ENCODE measurements around the gene PNPLA7.
"Not testable (repeated sequence)": the region's sequence is repeated elsewhere in the genome, so short reads cannot be mapped to it uniquely, and the experiment has no call there.

The PNPLA7 gene

DNA sequence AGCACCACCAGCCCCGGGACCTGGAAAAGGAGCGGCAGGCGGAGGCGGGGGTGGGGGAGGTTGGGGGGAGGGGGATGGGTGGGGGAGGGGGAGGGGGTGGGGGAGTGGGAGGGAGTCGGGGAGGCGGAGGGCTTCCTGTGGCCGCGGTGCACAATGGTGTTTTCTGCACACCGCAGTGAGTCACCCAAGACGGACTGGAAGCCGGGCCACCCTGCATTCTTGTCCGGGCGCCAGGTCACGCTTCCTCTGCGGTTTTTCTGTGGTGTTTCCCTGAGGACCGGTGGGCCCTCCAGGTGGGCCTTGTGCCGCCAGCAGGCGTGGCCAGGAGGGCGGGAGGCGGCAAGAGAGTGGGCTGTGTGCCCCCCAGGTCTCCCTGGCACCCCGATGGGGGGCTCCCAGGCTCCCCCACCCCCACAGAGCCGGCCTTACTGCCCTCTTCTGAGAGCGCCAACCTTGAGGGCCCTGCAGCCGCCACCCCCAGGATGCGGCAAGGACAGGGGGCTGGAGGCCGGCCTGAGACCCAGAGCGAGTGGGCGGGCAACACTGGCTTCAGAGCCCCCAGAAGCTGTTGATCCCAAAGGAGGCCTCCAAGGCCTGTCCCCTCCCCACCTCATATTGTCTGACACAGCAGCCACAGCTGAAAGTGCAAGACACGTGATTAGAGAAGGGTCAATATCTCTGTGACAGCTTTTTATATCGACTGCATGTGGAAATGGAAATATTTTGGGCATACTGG is 138.4 kb downstream of the PNPLA7 start:
- no CpG with 5 or more reads among the region's 30 CpGs for WGBS (ENCODE audit: extremely low coverage, insufficient coverage, low lambda C conversion rate)
- no peak overlapping the region for H3K27ac ChIP-seq (ENCODE audit: low read depth, low read length)

DNA sequence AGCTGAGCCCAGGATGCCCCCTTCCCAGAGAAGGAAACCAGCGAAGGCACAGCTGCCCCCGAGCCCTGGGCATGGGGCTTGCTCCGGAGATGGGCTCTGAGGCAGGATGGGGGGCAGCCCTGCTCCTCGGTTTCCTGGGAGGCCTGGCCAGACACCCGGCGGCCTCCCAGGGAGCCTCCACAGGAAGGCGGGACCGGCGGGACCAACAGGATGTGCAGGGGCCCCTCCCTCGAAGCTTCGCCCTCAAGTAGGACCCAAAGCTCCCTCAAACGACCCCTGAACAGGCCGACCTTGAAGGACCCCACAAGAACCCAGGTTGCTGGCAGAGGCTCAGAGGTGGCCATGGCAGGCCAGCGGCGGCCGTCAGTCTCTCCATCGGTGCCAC is 138.9 kb downstream of the PNPLA7 start:
- H4K8ac ChIP-seq (ENCODE audit: low read depth, low read length): no peak overlapping the region
- H3K36me3 ChIP-seq (ENCODE audit: control insufficient read depth, insufficient read depth, low read length): no peaks in the 10 kb centered on the region
- H2BK120ac ChIP-seq (ENCODE audit: low read depth, low read length): no peak overlapping the region
- no peak overlapping the region for H4K5ac ChIP-seq (ENCODE audit: low read length)
- no peaks in the 10 kb centered on the region for H3K79me1 ChIP-seq (ENCODE audit: low read length)
- no peak overlapping the region for H3K4me3 ChIP-seq (ENCODE audit: low read length)
- H3K23ac ChIP-seq (ENCODE audit: low read length): no peak overlapping the region
- no peak overlapping the region for H3K56ac ChIP-seq (ENCODE audit: low read length)
- H2BK15ac ChIP-seq (replicated peaks; ENCODE audit: low read depth): no peak overlapping the region
- no peak for DNase-seq
- no peak overlapping the region for H3K18ac ChIP-seq (ENCODE audit: low read length)
- H2AK5ac ChIP-seq (ENCODE audit: low read length): no peak overlapping the region
- WGBS (ENCODE audit: extremely low coverage, insufficient coverage, low lambda C conversion rate): no CpG with 5 or more reads among the region's 17 CpGs
- H3K4ac ChIP-seq (ENCODE audit: low read depth, low read length): no peak overlapping the region
- H3K4me2 ChIP-seq (ENCODE audit: low read length): no peak overlapping the region
- H3K27me3 ChIP-seq (ENCODE audit: insufficient read depth, low read length, poor library complexity): no peaks in the 10 kb centered on the region
- H2BK5ac ChIP-seq (ENCODE audit: low read length): no peak overlapping the region
- no peaks in the 10 kb centered on the region for H3K4me1 ChIP-seq (ENCODE audit: control insufficient read depth, low read depth, low read length)
- H3K27ac ChIP-seq (ENCODE audit: low read depth, low read length): no peak overlapping the region
- no peaks in the 10 kb centered on the region for H3K79me2 ChIP-seq (ENCODE audit: control insufficient read depth, insufficient read depth, low read length)
- H3K9ac ChIP-seq (ENCODE audit: low read length): no peak overlapping the region

More for the DNA sequence above, 138.4 kb downstream of the PNPLA7 start:
- no peak overlapping the region for H3K56ac ChIP-seq (ENCODE audit: low read length)
- H3K4me2 ChIP-seq (ENCODE audit: low read length): no peak overlapping the region
- H2BK15ac ChIP-seq (replicated peaks; ENCODE audit: low read depth): no peak overlapping the region
- no peak overlapping the region for H3K9ac ChIP-seq (ENCODE audit: low read length)
- H3K79me1 ChIP-seq (ENCODE audit: low read length): no peaks in the 10 kb centered on the region
- no peak overlapping the region for H2BK120ac ChIP-seq (ENCODE audit: low read depth, low read length)
- no peak overlapping the region for H3K18ac ChIP-seq (ENCODE audit: low read length)
- H2AK5ac ChIP-seq (ENCODE audit: low read length): no peak overlapping the region
- no peak overlapping the region for H4K5ac ChIP-seq (ENCODE audit: low read length)
- no peak overlapping the region for H3K4me3 ChIP-seq (ENCODE audit: low read length)
- H3K79me2 ChIP-seq (ENCODE audit: control insufficient read depth, insufficient read depth, low read length): no peaks in the 10 kb centered on the region
- no peaks in the 10 kb centered on the region for H3K4me1 ChIP-seq (ENCODE audit: control insufficient read depth, low read depth, low read length)
- no peak for DNase-seq
- no peaks in the 10 kb centered on the region for H3K27me3 ChIP-seq (ENCODE audit: insufficient read depth, low read length, poor library complexity)
- H3K4ac ChIP-seq (ENCODE audit: low read depth, low read length): no peak overlapping the region
- H3K23ac ChIP-seq (ENCODE audit: low read length): no peak overlapping the region
- H3K36me3 ChIP-seq (ENCODE audit: control insufficient read depth, insufficient read depth, low read length): no peaks in the 10 kb centered on the region
- H4K8ac ChIP-seq (ENCODE audit: low read depth, low read length): no peak overlapping the region
- no peak overlapping the region for H2BK5ac ChIP-seq (ENCODE audit: low read length)

DNA sequence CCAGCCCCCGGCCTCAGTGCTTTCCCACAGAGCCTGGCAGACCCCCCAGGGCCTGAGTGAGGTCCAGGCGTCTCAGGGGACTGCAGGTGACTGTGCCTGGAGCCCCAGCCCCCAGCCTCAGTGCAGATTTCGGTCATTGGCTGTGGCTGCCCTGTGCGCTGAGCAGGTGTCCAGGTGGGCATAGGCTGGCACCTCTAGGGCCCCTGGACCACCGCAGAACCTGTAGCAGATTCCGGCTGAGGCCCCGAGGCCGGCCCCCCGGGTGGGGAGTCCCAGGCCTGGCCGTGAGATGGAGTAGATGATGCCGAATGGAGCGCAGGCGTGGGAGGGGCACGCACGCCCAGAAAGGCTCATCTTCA is 139.3 kb downstream of the PNPLA7 start:
- no peak overlapping the region for H3K4ac ChIP-seq (ENCODE audit: low read depth, low read length)
- H3K23ac ChIP-seq (ENCODE audit: low read length): no peak overlapping the region
- H3K56ac ChIP-seq (ENCODE audit: low read length): no peak overlapping the region
- no CpG with 5 or more reads among the region's 15 CpGs for WGBS (ENCODE audit: extremely low coverage, insufficient coverage, low lambda C conversion rate)
- H2BK120ac ChIP-seq (ENCODE audit: low read depth, low read length): no peak overlapping the region
- no peaks in the 10 kb centered on the region for H3K79me2 ChIP-seq (ENCODE audit: control insufficient read depth, insufficient read depth, low read length)
- no peak overlapping the region for H2BK15ac ChIP-seq (replicated peaks; ENCODE audit: low read depth)
- no peak overlapping the region for H3K18ac ChIP-seq (ENCODE audit: low read length)
- no peak overlapping the region for H2BK5ac ChIP-seq (ENCODE audit: low read length)
- H3K36me3 ChIP-seq (ENCODE audit: control insufficient read depth, insufficient read depth, low read length): no peaks in the 10 kb centered on the region
- no peak overlapping the region for H3K27ac ChIP-seq (ENCODE audit: low read depth, low read length)
- H3K9ac ChIP-seq (ENCODE audit: low read length): no peak overlapping the region
- H3K4me1 ChIP-seq (ENCODE audit: control insufficient read depth, low read depth, low read length): no peaks in the 10 kb centered on the region
- H2AK5ac ChIP-seq (ENCODE audit: low read length): no peak overlapping the region
- no peak overlapping the region for H4K8ac ChIP-seq (ENCODE audit: low read depth, low read length)
- no peak overlapping the region for H3K4me3 ChIP-seq (ENCODE audit: low read length)
- H4K5ac ChIP-seq (ENCODE audit: low read length): no peak overlapping the region
- DNase-seq: no peak
- H3K4me2 ChIP-seq (ENCODE audit: low read length): no peak overlapping the region
- H3K79me1 ChIP-seq (ENCODE audit: low read length): no peaks in the 10 kb centered on the region
- H3K27me3 ChIP-seq (ENCODE audit: insufficient read depth, low read length, poor library complexity): no peaks in the 10 kb centered on the region

DNA sequence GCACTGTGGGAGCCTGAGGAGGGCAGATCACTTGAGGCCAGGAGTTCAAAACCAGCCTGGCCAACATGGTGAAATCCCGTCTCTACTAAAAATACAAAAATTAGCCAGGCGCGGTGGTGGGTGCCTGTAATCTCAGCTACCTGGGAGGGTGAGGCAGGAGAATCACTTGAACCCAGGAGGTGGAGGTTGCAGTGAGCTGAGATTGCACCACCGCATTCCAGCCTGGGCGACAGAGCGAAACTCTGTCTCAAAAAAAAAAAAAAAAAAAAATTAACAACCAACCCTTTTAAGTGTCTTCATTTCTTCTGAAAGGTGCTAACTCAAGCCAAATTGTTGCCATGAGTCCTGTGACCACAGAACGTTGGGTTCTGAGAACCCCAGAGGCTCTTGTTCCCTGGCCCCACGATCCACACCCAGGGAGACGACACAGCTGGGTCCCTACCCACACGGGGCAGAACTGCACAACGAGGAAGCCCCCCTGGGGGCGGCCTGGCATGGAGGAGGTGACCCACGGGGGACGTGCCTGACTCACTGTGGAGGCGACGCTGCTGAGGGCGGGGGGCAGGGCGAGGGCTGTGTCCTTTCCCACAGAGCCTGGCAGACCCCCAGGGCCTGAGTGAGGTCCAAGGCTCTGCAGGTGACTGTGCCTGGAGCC is 139.8 kb downstream of the PNPLA7 start:
- H3K4me3 ChIP-seq (ENCODE audit: low read length); H3K4me1 ChIP-seq (ENCODE audit: control insufficient read depth, low read depth, low read length); H3K4me2 ChIP-seq (ENCODE audit: low read length); H2AK5ac ChIP-seq (ENCODE audit: low read length); H3K23ac ChIP-seq (ENCODE audit: low read length); H2BK120ac ChIP-seq (ENCODE audit: low read depth, low read length); H3K18ac ChIP-seq (ENCODE audit: low read length); H2BK15ac ChIP-seq (replicated peaks; ENCODE audit: low read depth); H4K8ac ChIP-seq (ENCODE audit: low read depth, low read length); H3K36me3 ChIP-seq (ENCODE audit: control insufficient read depth, insufficient read depth, low read length); H3K56ac ChIP-seq (ENCODE audit: low read length); H3K4ac ChIP-seq (ENCODE audit: low read depth, low read length); H2BK5ac ChIP-seq (ENCODE audit: low read length); DNase-seq; H3K79me1 ChIP-seq (ENCODE audit: low read length); H4K5ac ChIP-seq (ENCODE audit: low read length); H3K9ac ChIP-seq (ENCODE audit: low read length); H3K79me2 ChIP-seq (ENCODE audit: control insufficient read depth, insufficient read depth, low read length); H3K27me3 ChIP-seq (ENCODE audit: insufficient read depth, low read length, poor library complexity); H3K27ac ChIP-seq (ENCODE audit: low read depth, low read length): not testable (repeated sequence)
- no CpG with 5 or more reads among the region's 18 CpGs for WGBS (ENCODE audit: extremely low coverage, insufficient coverage, low lambda C conversion rate)
